Activated CD4-positive, alpha-beta T cell treated with anti-CD3 and anti-CD28 coated beads, Interleukin-2, amount 50 U/mL, for 24 hours (primary cell): ENCODE measurements around the gene IGF2BP1.
"Not testable (repeated sequence)": the region's sequence is repeated elsewhere in the genome, so short reads cannot be mapped to it uniquely, and the experiment has no call there.

Source experiments
- DNase-seq, 2 donors: peaks; one replicate each; pipeline ENCODE4 v3.0.0-alpha.2; 2020; ENCODE audit warnings: low read depth in 1 of 2, low spot score in 1 of 2

IGF2BP1 gene

DNA sequence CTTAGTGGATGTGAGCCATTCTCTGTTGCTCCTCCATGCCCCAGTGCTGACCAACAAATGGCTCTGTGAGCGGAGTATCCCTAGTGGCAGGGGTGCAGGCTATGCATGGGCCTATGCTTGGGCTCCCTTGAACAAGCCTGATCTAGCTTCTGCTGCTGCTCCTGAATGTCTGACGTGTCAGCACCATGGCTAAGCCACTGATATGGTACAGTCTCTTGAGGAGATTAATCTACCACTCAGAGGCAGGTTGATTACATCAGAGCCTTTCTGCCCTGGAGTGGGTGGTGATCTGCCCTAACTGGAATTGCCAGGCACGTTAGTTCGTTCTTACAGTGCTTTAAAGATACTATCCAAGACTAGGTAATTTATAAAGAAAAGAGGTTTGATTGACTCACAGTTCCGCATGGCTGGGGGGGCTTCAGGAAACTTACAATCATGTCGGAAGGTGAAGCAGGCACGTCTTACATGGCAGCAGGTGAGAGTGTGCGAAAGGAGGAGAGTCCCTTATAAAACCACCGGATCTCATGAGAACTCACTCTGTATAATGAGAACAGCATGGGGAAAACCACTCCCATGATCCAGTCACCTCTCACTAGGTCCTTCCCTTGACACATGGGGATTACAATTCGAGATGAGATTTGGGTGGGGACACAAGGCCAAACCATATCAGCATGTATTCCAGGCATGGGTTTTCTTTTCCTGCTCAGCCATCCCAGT is 93.9 kb downstream of the IGF2BP1 start:
- DNase-seq: no peak

DNA sequence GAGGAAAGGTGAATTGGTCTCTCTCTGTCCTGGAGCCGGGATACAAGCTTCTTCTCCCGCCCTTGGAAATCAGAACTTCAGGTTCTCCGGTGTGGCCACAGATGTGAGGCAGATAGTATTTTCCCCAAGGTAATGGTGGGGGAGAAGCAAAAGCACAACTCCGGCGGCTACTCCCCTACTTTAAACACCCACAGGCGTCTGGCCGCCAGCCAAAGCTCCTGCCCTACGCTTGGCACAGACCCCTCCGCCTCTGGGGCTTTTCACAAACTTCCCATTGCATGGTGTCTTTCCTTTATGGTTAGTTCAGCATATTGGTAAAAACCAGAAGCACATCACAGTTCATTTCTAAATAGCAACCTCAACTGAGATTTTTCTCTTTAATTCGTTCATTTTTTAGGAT is 95.9 kb downstream of the IGF2BP1 start:
- DNase-seq: no peak

DNA sequence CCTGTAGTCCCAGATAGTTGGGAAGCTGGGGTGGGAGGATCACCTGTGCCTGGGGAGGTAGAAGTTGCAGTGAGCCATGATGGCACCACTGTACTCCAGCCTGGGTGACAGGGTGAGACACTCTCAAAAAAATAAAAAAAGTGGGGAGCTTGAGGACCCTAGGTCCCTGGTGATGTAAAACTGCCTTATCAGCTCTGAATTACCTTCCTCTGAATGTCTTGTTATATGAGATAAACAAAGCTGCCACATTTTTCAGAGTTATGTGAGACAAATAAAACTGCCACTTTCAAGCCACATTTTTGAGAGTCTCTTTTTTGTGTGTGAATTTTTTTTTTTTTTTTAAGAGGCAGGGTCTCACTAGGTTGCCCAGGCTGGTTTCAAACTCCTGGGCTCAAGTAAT is 103.4 kb downstream of the IGF2BP1 start:
- no peak for DNase-seq

DNA sequence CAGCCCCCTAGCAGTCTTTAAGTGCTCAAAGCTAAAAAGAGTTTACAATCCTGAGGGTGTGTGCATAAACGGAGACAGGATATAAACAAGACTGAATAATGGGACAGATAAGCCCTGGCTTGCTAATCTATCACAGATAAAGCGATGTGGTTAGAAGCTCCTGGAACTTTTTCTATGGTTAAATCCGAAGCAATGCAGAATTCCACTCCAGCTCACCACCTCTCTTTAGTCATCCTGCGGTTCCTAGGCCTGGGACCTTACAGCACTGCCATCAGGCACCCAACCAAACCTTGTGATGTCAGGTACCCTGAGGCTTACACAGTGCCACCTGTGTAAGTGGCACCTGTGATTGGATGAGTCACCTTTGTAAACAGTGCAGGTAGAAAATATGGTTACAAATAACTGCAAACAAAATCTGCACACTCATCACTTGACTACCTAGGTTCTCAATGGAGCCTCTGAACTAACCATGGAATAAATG is 103.9 kb downstream of the IGF2BP1 start:
- no peak for DNase-seq

DNA sequence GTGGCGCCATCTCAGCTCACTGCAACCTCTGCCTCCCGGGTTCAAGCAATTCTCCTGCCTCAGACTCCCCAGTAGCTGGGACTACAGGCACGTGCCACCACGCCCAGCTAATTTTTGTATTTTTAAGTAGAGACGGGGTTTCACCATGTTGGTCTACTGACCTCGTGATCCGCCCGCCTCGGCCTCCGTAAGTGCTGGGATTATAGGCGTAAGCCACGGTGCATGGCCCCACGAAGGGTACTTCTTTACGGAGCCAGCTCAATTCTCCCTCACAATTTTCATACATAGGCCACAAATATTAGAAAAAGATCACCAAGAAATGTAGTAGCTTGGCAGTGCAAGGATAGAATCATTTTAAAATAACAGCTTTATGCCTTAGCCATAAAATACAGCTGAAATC is 106.2 kb downstream of the IGF2BP1 start:
- not testable (repeated sequence) for DNase-seq

DNA sequence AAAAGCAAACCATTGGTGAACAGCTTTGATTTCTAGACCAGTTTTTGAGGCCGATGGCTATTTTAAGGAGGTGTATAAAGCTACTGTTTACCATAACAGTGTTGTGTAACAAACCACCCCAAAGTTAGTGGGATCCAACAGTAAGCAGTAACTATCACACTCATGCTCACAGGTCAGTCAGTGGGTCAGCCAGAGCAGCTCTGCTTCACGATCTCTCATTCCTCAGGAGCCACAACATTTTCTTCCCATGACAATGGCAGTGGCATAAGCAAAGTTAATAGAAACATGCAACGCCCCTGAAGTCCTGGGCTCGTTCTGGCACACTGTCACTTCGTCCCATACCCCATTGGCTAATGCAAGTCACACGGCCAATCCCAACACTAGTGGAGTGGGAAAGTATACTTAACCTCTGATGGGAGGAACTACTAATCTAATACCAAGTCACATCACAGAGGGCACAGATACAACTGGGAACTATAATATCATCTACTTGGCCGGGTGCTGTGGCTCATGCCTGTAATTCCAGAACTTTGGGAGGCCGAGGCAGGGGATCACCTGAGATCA is 107.4 kb downstream of the IGF2BP1 start:
- no peak for DNase-seq
